Endothelial cell of hepatic sinusoid (primary cell): ENCODE data around the gene ZFYVE9.
"Not testable (repeated sequence)": the region's sequence is repeated elsewhere in the genome, so short reads cannot be mapped to it uniquely, and the experiment has no call there.

ENCODE experiments used
- in situ Hi-C: cut with HindIII; loops from 2 replicates; pipeline ENCODE4 v1.10.0; 2017; ENCODE audit warnings: low sequenced_read_pairs

ZFYVE9 gene

GRCh38 chr1:52141513-52142219, at the start of gene ZFYVE9:
ZFYVE9 (plus strand) TSS chr1:52142089; CDS start chr1:52233207, 91,118 bp downstream.
- in situ Hi-C loops = loop anchor here (25.0 kb wide), 1 partner anchor 146 kb away; no protein-coding TSS in a partner anchor

- in situ Hi-C loops = not testable (repeated sequence)
Observed at GRCh38 chr1:52094300-52094699, 47.6 kb upstream of the ZFYVE9 start.

DNA sequence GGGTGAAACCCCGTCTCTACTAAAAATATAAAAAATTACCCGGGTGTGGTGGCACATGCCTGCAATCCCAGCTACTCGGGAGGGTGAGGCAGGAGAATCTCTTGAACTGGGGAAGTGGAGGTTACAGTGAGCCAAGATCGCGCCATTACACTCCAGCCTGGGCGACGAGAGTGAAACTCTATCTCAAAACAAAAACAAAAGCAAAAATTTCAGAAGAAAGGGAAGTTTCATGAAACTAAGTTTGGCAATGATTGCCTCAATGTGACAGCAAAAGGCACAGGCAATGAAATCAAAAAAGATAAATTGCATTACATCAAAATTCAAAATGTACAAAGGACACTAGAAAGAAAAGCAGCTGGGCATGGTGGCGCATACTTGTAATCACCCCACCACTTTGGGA, 45.7 kb upstream of the ZFYVE9 start:
- in situ Hi-C loops = loop anchor here (5.0 kb wide), 1 partner anchor 51 kb away; no protein-coding TSS in a partner anchor

GRCh38 chr1:52098139-52098871, 43.6 kb upstream of the ZFYVE9 start:
- in situ Hi-C loops = loop anchor here (5.0 kb wide), 1 partner anchor 49 kb away; no protein-coding TSS in a partner anchor

- in situ Hi-C loops = no loop called here
Observed at GRCh38 chr1:52102336-52103013, 39.4 kb upstream of the ZFYVE9 start.

DNA sequence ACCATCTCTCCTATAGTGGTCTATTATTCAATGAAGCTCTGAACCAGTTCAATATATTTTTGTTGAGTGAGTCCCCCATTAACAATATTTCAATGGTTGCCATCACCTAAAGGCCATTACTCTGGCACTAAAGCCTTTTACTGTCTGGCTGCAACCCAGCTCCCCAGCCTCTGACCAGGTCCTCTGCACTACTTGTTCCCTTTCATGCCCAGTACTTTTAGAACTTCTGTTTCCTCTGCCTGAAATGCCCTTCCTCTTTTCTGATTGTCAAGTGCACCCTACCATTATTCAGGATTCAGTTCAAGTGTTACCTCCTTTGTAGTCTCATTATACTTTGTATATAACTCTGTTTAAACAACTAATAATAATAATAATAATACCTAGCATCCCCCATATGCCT, 30.4 kb upstream of the ZFYVE9 start:
- in situ Hi-C loops = no loop called here

DNA sequence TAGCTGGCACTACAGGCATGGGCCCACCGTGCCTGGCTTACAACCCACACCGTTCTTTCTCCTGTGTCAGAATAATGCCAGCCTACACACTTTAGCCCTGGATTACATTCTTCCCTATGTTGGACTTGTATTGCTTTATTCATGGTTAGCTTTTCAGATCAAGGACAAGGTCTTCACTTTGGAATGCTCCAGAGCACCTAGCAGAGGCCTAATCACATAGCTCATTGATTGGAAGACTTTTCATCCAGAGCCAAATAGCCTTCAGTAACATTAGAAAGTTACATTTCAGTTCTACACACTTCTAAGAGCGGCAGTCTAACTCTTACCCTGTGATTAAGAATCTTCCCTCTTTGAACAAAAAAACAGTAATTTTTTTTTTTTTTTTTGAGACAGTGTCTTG, 29.4 kb upstream of the ZFYVE9 start:
- in situ Hi-C loops = no loop called here

GRCh38 chr1:52119301-52120079, 22.4 kb upstream of the ZFYVE9 start:
- in situ Hi-C loops = no loop called here

DNA sequence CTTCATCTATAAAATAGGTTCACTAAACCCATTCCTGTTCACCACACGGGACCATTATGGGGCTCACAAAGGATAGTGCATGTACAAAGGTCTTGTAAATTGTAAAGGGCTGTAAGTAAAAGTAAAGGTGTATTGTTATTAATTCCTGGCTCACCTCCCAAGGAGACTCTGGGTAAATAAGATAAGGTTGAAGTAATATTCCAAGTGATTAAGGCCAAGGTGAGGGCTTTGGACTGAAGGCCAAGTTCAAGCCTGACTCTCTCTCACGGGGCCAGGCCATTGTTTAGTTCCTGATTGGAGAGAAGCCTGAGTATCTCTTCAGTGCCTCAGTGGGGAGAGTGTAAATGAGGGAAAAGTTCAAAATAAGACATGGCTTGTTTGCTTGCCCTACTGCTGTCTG, 19.5 kb upstream of the ZFYVE9 start:
- in situ Hi-C loops = no loop called here

DNA sequence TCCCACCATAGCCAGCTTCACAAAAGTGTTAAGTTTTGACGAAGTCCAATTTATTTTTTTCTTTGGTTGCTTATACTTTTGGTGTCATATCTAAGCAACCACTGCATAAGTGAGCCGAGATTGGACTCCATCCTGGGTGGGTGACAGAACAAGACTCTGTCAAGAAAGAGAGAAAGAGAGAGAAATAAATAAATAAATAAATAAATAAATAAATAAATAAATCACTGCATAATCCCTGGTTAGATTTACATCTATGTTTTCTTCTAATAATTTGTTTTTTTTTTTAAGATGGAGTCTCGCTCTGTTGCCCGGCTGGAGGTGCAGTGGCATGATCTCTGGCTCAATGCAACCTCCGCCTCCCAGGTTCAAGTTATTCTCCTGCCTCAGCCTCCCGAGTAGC, 18.3 kb upstream of the ZFYVE9 start:
- in situ Hi-C loops = no loop called here

GRCh38 chr1:52125736-52126359, 16.0 kb upstream of the ZFYVE9 start:
- in situ Hi-C loops = loop anchor here (25.0 kb wide), 1 partner anchor 161 kb away; no protein-coding TSS in a partner anchor

- in situ Hi-C loops = loop anchor here (25.0 kb wide), 1 partner anchor 160 kb away; no protein-coding TSS in a partner anchor
Observed at GRCh38 chr1:52127181-52128180, 14.4 kb upstream of the ZFYVE9 start.

DNA sequence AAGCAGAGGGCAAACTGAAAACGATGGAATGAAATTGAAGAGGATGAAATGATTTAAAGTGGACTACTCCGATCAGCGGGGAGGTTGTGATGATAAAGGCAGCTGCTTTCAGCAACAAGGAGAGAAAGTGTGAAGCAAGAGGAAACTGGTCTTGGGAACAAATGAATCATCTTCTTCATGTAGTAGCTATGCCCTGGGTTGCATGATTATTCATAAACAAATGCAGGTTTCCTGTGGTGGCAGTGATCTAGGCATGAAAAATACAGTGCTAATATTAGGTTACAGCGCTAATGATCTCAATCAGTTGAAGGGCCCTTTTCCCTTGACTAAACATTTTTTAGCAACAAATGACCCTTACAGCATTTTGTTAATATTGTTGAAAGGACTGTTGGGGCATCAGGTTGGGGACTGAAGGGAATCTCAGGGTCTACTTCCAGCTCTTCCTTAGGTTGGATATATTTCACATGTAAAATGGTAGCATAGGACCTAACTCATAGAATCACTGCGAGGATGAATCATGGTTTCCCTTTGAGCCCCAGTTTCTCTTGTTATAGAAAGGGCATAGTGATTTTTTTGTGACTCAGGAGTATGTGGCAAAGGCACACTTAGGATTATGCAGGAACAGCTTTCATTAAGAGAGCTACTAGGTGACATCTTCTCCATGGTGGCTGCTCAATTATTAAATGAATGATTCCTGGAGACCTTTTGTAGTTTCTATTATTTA, 1.9 kb upstream of the ZFYVE9 start:
- in situ Hi-C loops = loop anchor here (25.0 kb wide), 1 partner anchor 147 kb away; no protein-coding TSS in a partner anchor

GRCh38 chr1:52140633-52141512, 1.0 kb upstream of the ZFYVE9 start:
- in situ Hi-C loops = loop anchor here (25.0 kb wide), 1 partner anchor 146 kb away; no protein-coding TSS in a partner anchor

DNA sequence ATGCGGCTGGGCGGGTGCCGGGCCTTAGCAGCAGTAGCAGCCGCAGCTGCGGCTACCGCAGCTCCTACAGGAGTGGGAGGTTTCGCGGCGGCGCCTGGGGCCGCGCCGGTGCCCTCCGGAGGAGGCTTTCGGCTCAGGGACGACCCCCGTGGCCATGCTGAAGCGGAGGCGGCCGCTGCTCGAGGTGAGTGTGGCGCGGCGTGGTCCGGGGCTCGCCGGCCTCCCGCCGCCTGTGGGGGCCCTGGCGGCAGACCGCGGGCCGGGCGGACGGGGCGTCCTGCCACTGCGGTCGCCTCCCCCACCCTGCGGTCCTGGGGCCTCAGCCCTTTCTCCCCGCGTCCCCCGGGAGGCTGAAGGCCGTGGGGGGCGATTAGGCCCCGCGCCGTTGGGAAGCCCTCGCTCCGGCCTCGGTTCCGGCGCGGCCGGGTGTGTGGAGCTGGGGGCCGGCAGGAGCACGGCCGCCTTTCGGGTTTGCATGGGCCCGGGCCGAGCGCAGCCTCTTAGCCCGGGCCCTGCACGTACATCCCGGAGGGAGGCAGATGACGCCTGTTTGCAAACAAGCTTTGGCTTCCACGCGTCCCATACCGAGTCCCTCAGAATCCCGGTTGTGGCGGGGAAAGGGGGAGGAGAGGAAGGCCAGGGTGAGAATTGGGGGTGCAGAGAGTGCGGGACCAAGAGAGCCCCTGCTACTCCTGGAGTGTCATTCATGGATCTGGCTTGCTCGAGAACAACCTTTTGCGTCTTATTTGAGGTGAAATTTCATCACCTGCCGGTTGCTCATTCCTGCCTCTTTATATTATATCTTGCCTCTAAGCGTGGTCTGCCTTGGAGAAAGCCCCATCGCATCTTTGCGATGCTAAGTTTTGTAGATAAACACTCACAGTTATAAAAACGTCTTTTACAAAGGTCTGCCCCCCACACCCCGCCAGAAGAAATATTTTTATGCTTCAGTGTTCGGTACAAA, 613 bp downstream of the ZFYVE9 start:
- in situ Hi-C loops = loop anchor here (25.0 kb wide), 1 partner anchor 145 kb away; no protein-coding TSS in a partner anchor

DNA sequence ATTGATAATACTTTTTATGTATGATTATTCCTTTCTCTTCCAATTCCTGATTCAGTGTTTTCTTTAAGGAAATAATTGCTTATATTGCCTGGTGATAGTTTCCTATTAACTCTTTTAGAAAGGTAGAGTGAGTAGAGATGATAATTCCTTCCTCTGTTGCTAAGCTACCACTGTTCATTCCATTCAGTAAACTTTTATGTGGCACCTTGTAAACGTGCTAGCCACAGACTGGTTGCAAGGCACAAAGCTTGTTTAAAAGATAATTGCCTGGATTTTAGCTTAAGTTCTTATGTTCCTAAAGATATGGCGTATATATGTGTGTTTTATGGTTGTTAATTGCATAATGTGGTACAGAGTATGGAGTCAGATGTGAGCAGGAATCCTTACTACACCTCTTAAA, 3.2 kb downstream of the ZFYVE9 start:
- in situ Hi-C loops = loop anchor here (5.0 to 25.0 kb wide), 2 partner anchors 48 to 142 kb away; no protein-coding TSS in a partner anchor
